Liver (tissue), 9 donors: Measurements from ENCODE around the gene POLR2J2. TPM values are rescaled to one million over a fixed set of nuclear protein-coding genes. Genes with fewer than 3 reads are reported as not detected.
A peak's percentile ranks its signal among the peaks of the same experiment; 100 is the strongest.
"Not testable (repeated sequence)": the region's sequence is repeated elsewhere in the genome, so short reads cannot be mapped to it uniquely, and the experiment has no call there.

Source experiments
- DNase-seq: peaks from one replicate; pipeline ENCODE4 v3.0.0-alpha.2; 2017; ENCODE audit warnings: low spot score
- H3K27ac ChIP-seq, 2 donors: one replicate each; pipeline ENCODE4 v1.7.0; 2013; ENCODE audit warnings: inconsistent platforms in 2 of 2, low read length in 2 of 2, control low read depth in 1 of 2, low read depth in 1 of 2, mild to moderate bottlenecking in 1 of 2
- H3K27me3 ChIP-seq, 4 donors: one replicate each; pipeline versions ENCODE4 v1.6.1 to v1.7.0; 2013; ENCODE audit warnings: low read length in 3 of 4, inconsistent platforms in 1 of 4, mild to moderate bottlenecking in 1 of 4, moderate library complexity in 1 of 4; ENCODE audit not compliant: control insufficient read depth in 4 of 4, insufficient read depth in 4 of 4
- H3K36me3 ChIP-seq, 4 donors: one replicate each; pipeline versions ENCODE4 v1.6.1 to v1.7.0; 2013; ENCODE audit warnings: low read length in 3 of 4, mild to moderate bottlenecking in 3 of 4, low read depth in 1 of 4, moderate library complexity in 1 of 4; ENCODE audit not compliant: control insufficient read depth in 4 of 4, insufficient read depth in 3 of 4
- H3K4me1 ChIP-seq, 4 donors: one replicate each; pipeline versions ENCODE4 v1.6.1 to v1.7.0; 2013; ENCODE audit warnings: low read length in 3 of 4, mild to moderate bottlenecking in 3 of 4, moderate library complexity in 1 of 4; ENCODE audit not compliant: control insufficient read depth in 4 of 4, insufficient read depth in 4 of 4
- H3K4me3 ChIP-seq, 3 donors: one replicate each; pipeline versions ENCODE4 v1.6.1 to v1.7.0; 2013; ENCODE audit warnings: low read length in 3 of 3, control low read depth in 1 of 3, low read depth in 1 of 3, mild to moderate bottlenecking in 1 of 3
- H3K9ac ChIP-seq, 2 donors: one replicate each; pipeline ENCODE4 v1.7.0; 2013; ENCODE audit warnings: low read length in 2 of 2, mild to moderate bottlenecking in 2 of 2, moderate library complexity in 2 of 2, control low read depth in 1 of 2, low read depth in 1 of 2
- H3K9me3 ChIP-seq, 4 donors: one replicate each; pipeline versions ENCODE4 v1.6.1 to v1.7.0; 2013; ENCODE audit warnings: low read length in 3 of 4; ENCODE audit not compliant: control insufficient read depth in 4 of 4
- GABPA ChIP-seq, 2 donors: IDR thresholded peaks in 1 of 2; conservative IDR thresholded peaks in 1 of 2; 2 replicates each; pipeline ENCODE4 v1.6.1; 2016; ENCODE audit warnings: antibody characterized with exemption in 2 of 2, mild to moderate bottlenecking in 1 of 2, moderate library complexity in 1 of 2
- WGBS: extraction: QIAGEN DNeasy Blood & Tissue Kit; methylation state at CpG from one replicate; pipeline ENCODE4 v1.1.7; 2013; 5-methylcytosine and 5-hydroxymethylcytosine counted together
- polyA plus RNA-seq, 2 donors: library from polyadenylated mRNA; stranded (reverse) in 1 of 2; unstranded in 1 of 2; fragments of 200-250 nt in 1 of 2; fragments of >200 nt in 1 of 2; fragmentation: Nextera tagmentation in 1 of 2; extraction: Ambion mirVana in 1 of 2; gene quantifications; one replicate each; pipeline versions ENCODE4 v1.2.1 to v1.2.3, GENCODE V29; 2013 to 2015
- total RNA-seq, 2 donors: library from RNA; depleted of rRNA; stranded (reverse); fragments of >200 nt; gene quantifications; one replicate each; pipeline ENCODE4 v1.2.3, GENCODE V29; 2014
- donor health status: healthy.
- donor health status: healthy.
- donor health status: healthy.
- donor health status: healthy.
- donor health status: healthy.

The POLR2J2 gene
- 1 to 10 TPM; 3.9 to 5.5 TPM for total RNA-seq
- 1 to 10 TPM in 1 of 2 donors, under 1 TPM in 1; 0.14 to 6.3 TPM for polyA plus RNA-seq

DNA sequence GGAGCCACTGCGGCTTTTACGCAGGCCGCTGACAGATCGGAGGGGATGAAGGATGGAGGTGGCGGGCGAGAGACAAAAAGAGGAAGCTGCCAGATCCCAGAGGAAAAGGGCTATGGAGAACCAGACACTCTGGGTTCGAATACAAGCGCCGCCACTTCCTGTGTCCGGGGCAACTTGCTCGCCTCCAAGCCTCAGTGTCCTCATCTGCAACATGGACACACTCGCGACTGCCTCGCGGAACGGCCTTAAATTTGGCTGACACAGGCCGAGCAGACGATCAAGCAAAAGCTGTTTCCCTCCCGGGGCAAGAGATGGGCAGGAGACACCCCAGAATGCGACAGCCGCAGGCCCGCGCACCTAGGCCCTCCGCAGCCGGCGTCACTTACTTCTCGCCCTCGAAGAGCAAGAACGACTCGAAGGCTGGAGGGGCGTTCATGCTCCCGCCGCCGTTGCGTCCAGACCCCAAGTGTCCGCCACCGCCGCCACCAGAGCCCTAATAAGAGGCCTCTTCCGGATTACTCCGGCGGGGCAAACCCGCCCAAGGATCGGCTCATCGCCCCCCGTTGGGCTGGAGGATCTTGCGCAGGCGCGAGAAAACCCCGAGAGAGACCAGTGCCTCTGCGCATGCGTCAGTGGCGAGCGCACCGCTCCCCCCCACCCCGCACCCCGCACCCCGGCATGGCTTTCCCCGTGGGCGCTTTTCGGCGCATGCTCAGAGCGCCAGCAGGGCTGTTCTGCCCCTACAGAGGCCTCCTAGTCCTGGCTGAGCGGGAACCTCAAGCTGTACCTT, at the start of gene POLR2J2:
POLR2J2 (minus strand) TSS at position 498 of the 790 bp plus-strand sequence; CDS start at position 436, 62 bp downstream.
- H3K9ac ChIP-seq, H3K36me3 ChIP-seq, DNase-seq, H3K9me3 ChIP-seq, H3K27me3 ChIP-seq, H3K27ac ChIP-seq, H3K4me1 ChIP-seq: not testable (repeated sequence)
- H3K4me3 ChIP-seq = peak within 1 kb of the TSS in 1 of 3 donors; percentile 25
- 1% methylated on average over 35 of the region's 63 CpGs for WGBS
- TF ChIP-seq GABPA (IDR thresholded peaks at IDR 0.05 in 1 of 2, conservative IDR thresholded peaks at IDR 0.05 in 1 of 2) = peak in 1 of 2 donors; percentile 13

DNA sequence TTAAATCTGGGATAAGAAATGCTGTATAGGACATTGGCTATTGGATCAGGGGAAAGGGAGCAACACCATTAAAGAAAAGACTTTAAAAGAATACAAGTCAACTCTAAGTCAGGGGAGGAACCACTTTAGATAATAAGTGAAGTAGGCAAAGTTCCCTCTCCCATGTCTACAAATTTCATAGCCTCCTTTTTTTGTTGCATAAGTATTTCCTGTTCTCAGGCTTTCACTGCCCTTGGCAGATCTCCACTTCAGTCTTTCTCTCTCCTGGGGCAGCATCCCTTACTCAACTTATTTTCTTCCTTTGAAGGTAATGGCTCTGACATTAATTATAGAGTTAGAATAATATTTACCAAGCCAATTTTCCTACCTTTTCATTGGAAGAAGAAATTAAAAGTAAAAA, 47.0 kb upstream of the POLR2J2 start:
- H3K27ac ChIP-seq, H3K27me3 ChIP-seq: not testable (repeated sequence)

DNA sequence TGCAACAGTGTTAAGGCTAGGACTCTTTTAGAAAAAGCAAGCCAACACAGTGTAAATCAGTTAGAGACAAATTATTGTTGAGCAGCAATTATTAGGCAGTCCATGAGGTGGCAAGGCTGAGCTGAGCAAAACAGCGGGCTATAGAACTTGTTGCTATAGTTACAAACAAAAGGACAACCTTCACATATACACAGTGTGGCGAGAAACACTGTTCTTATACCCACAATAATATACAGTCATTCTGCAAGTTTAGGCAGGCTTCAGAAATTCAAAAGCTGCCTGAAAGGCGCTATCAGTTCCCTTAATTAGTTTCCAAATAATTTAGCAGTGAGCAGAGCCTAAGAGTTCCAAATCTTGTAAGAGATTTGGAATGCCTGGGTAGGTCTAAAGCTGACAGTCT, 44.3 kb upstream of the POLR2J2 start:
- not testable (repeated sequence) for H3K9me3 ChIP-seq, DNase-seq, H3K36me3 ChIP-seq, H3K4me1 ChIP-seq, H3K27ac ChIP-seq, H3K27me3 ChIP-seq, H3K4me3 ChIP-seq, H3K9ac ChIP-seq
- 74% methylated on average over 3 of the region's 3 CpGs for WGBS

More for the DNA sequence above, 47.0 kb upstream of the POLR2J2 start:
- not testable (repeated sequence) for DNase-seq, H3K36me3 ChIP-seq, H3K9ac ChIP-seq, H3K4me3 ChIP-seq, H3K9me3 ChIP-seq, H3K4me1 ChIP-seq

- H3K4me3 ChIP-seq, DNase-seq, H3K36me3 ChIP-seq, H3K9me3 ChIP-seq, H3K9ac ChIP-seq, H3K4me1 ChIP-seq, H3K27ac ChIP-seq, H3K27me3 ChIP-seq: not testable (repeated sequence)
- WGBS = 83% methylated on average over 5 of the region's 6 CpGs
Observed at GRCh38 chr7:102714774-102715522, 43.5 kb upstream of the POLR2J2 start.

DNA sequence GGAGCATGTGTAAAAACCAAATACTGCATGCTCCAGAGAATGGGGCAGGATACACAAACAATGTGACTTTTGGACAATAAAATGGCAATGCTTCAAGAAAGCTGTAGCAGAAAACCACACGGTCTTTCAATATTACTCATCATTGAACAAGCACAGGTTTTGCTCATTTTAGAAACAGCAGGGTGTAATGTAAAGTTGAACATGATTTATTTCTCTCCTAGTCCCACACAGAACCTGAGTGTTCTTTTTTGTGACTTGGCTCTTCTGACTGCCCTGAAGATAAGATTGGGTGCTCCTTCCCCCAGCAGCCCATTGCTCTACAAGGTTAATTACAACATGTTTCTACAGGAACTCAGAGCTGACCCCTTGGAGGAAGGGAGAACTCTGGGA, 42.2 kb upstream of the POLR2J2 start:
- H3K4me1 ChIP-seq, H3K4me3 ChIP-seq, H3K27me3 ChIP-seq, H3K9me3 ChIP-seq, H3K36me3 ChIP-seq, DNase-seq, H3K9ac ChIP-seq, H3K27ac ChIP-seq: not testable (repeated sequence)
- no CpG with 5 or more reads among the region's 1 CpG for WGBS

DNA sequence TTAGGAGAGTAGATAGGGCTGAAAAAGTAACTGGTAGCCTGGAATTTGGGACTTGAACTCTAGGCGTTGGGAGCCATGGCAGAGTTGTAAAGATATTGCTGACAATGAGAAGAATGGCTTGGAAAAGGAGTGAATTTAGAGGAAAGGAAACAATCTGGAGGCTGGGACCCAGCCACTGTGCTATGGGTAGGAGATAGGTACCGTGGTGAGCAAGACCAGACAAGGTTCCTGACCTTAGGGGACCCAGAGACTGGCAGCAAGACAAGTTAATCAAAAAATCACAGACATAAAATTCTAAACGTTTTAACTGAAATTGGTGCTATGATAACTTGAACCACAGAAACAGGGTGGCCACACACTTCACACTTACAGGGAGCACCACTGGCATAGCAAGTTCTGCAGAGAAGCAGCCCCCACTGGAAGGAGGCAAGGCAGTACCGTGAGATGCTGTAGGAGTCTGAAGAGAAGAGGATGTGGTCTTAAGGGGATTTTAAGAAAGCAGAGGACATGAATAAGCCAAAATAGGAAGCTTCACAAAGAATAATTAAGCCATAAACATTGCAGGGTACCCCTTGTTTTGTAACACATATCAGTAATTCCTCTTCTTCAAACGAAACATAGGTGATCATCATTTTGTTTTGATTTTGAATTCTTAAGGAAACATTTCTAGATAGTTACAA, 41.7 kb upstream of the POLR2J2 start:
- 46% methylated on average over 5 of the region's 5 CpGs for WGBS

DNA sequence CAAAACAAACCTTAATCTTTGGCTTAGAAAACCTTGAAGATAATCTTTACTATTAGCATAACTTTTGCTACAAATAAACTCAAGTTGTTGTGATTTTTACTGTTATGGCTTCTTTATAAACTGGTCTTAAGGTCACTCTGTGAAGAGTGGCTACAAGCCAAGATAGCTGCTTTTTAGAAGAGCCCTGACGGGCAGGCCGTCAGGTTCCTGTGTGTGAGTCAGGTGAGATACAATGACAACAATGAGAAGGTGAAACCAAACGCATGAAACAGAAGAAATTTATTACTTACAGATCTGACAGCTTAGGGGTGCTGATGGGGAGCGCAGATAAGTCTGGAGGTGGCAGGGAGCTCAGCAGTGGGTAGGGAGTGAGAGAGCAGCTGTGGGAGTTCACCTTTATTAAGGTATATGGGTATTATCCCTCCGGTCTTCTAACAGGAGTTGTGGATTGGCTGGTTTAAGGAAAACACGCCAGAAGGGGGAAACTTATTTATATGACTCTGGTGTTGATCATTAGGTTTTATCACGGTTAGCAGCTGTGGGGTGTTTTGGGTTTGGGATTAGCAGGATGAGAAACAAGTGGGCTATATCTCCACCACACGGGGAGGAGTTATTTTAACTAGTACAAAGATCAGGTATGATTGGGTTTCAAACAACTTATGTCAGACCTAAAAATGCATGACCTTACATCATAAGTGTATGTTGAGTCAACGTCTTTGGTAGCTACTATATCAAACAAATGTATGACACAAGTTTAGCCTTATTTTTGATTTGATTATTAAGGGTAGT, 27.7 kb upstream of the POLR2J2 start:
- 76% methylated on average over 9 of the region's 9 CpGs for WGBS
- not testable (repeated sequence) for H3K4me3 ChIP-seq, H3K9ac ChIP-seq, H3K36me3 ChIP-seq, DNase-seq, H3K27ac ChIP-seq, H3K27me3 ChIP-seq, H3K9me3 ChIP-seq, H3K4me1 ChIP-seq

More for the DNA sequence above, 41.7 kb upstream of the POLR2J2 start:
- H3K27me3 ChIP-seq, H3K36me3 ChIP-seq, H3K9me3 ChIP-seq, DNase-seq, H3K27ac ChIP-seq, H3K9ac ChIP-seq, H3K4me3 ChIP-seq, H3K4me1 ChIP-seq: not testable (repeated sequence)
